ENCODE results near the gene TWIST1.

TWIST1 gene

GRCh38 chr7:19094598-19095352, 22.7 kb downstream of the TWIST1 start:
- DNase-seq = no peak

GRCh38 chr7:19094138-19094537, 23.3 kb downstream of the TWIST1 start:
- DNase-seq = no peak

- no peak for DNase-seq
Measured at GRCh38 chr7:19091550-19092200, 25.8 kb downstream of the TWIST1 start.

GRCh38 chr7:19090526-19090925, 26.9 kb downstream of the TWIST1 start:
- no peak for DNase-seq

GRCh38 chr7:19089797-19090196, 27.6 kb downstream of the TWIST1 start:
- no peak for DNase-seq

GRCh38 chr7:19089378-19089777, 28.1 kb downstream of the TWIST1 start:
- DNase-seq = no peak

- no peak for DNase-seq
Measured at GRCh38 chr7:19080093-19080492, 37.3 kb downstream of the TWIST1 start.

GRCh38 chr7:19079066-19079465, 38.4 kb downstream of the TWIST1 start:
- no peak for DNase-seq

GRCh38 chr7:19069842-19070241, 47.6 kb downstream of the TWIST1 start:
- no peak for DNase-seq

GRCh38 chr7:19066170-19066569, 51.3 kb downstream of the TWIST1 start:
- DNase-seq = no peak
